SW 1271 (cell line): ENCODE data around the gene SORL1.
"Not testable (repeated sequence)": the region's sequence is repeated elsewhere in the genome, so short reads cannot be mapped to it uniquely, and the experiment has no call there.

Experiments used
- DNase-seq, 2 experiments: peaks; one replicate each; lab custom pipeline; 2025; lab: John Stamatoyannopoulos, UW

Gene SORL1

DNA sequence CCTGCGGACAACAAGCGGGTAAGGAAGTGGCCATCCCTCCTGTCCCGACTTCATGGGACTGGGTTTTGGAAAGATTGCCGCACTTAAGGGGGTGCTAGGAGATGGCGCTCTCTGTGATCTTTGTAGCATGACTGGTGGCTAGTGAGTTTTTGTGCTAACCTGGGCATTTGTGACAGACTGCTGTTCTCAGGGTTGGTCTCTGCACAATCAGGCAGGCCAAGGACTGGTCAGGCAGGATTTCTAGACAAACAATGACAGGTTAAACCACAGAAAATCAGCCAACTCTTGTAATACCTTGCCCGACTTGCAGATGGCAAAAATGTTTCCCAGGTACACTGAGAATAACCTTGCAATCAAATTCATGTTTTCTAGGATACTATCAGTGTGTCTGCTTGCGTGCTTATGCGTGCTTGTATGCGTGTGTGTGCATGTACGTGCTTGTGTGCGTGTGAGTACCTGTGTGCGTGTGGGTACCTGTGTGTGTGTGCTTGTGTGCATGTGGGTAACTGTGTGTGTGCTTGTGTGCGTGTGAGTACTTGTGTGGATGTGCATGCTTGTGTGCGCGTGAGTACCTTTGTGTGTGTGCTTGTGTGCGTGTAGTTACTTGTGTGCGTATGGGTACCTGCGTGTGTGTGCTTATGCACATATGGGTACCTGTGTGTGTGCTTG, 26.2 kb downstream of the SORL1 start:
- no peak for DNase-seq

DNA sequence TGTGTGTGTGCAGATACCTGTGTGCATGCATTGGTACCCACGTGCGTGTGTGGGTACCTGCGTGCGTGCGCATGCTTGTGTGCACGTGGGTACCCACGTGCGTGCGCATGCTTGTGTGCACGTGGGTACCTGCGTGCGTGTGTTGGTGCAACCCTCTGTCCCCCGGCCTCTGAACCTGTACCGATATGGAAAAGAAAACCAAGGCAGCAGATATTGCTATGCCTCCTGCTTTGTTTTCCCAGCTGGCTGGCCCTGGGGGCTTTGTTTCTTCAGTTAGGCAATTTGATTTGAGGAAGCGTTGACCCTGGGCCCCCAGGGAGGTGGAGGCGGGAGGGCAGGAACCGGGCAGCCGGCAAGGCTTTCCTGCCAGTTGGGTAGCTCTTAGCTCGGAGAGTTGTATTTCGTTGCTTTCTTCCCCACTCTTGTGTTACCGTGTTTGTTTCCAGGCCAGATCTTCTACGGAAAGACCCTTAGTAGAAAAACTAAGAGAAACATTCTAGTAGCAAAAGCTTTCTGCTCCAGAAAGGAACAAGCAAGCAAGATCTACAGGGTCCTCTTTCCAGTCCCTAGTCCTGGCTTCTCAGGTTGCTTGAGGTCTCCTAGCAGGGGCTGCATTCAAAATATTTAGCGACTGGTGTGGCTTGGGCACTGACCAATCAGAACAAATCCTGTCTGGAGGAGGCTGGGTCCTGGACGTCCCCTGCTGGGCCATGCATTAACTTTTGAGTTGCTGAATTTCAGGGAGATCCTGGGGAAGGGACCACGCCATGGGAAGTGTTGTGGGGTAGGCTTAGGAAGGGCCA, 27.0 kb downstream of the SORL1 start:
- no peak for DNase-seq

DNA sequence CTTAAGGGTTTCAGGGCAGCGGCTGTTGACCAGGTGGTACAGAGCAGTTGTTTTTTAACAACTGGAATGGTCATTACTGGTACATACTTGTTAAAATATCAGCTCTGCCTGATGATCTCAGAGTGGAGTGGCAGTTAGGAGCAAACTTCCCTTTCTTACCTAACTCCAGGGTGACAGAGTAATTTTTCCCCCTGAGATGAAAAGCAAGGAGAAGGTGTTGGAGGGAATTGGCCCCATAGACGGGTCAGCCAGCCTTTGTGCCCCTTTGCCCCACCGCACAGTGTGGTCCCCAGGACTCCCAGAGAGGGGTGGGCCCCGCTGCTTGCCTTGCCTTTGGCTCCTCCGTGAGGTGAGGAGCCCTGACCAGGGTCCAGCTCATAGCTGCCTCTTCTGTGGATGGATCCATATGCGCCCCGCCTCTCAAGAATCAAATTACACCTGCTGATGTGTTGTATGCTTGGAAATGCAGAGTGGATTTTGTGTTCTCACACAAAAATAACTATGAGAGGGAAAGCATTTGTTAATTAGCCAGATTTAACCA, 27.7 kb downstream of the SORL1 start:
- no peak for DNase-seq

DNA sequence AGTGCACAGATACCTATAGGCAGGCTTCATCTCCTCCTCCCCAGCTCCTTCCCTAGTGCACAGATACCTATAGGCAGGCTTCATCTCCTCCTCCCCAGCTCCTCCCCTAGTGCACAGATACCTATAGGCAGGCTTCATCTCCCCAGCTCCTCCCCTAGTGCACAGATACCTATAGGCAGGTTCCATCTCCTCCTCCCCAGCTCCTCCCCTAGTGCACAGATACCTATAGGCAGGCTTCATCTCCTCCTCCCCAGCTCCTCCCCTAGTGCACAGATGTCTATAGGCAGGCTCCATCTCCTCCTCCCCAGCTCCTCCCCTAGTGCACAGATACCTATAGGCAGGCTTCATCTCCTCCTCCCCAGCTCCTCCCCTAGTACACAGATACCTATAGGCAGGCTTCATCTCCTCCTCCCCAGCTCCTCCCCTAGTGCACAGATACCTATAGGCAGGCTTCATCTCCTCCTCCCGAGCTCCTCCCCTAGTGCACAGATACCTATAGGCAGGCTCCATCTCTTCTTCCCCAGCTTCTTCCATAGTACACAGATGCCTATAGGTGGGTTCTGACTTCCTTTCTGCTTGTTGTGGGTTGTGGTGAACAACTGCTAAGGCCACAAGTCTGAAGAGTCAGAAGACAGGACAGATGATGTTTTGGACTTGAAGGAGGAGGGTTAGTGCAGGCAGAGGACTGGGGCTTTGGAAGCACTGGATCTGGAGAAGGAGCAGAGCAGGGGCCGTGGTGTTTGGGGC, 29.5 kb downstream of the SORL1 start:
- DNase-seq, result not testable (repeated sequence)

DNA sequence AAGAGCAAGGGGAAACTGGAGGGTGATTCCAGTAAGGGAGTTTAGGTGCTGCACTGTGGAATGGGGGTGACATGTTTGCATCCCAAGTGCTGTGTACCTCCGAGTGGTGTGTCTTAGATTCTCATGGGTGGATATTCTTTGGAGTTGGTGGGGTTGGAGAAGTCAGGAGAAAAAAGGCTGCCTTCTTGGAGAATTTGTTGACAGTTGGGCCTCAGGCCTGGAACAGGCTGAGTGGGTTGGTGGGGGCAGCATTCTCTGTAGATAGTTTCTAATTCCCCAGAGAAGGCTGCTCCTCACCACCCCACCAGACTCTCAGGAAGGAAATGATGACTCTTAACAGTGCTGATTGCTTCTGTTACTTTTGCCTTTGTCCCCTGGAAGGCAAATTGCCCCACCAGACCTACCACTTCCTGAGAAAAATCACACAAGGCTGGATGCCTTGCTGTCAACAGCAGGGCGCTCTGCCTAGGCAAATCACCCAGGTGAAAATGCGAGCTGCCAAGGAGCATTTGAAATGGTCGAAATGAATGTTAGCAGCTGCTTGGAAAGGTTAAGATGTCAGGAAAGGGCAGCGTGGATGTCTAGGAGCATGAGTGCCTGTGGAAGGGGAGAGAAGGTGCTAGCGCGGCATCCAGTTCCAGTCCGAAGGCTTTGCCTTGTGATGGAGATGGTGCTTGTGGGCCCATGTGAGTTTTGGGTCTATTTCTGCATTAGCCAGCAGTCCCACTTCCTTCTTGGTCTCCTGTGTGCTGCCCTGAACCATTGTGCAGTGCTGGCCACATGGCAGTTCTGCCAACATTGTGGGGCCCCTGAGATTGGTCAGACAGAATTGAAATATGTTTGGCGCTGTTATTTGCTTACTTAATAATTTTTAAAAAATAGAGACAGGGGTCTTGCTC, 30.4 kb downstream of the SORL1 start:
- DNase-seq, result no peak

DNA sequence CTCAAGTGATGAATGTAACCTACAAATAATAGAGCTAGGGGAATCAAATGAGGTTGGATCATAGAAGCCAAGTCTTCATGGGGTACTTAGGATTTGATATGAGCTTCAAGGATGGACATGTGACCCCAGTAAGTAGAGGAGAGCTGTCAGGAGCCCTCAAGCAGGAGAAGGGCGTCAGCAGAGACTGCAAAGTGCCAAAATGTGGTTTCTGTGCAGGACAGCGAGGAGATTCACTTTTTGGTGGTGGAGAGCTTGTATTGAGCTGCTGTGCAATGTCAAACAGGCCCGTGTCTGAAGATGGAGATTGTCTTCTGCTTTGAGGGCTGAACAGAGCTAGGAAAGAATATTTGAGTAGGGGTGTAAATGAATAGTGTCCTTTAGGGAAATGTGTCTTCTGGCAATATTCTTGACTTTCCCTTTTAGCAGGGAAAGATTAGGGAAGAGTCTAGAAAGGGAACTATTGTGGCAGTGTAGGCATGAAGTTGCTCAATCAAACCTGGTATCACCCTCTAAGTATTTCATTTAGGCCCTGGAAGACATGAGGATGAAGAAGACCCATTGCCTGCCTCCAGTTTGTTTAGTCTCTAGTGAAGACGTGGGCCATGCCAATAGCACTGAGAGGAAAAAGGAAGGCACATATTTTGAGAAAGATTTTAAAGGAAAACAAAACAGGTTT, 31.8 kb downstream of the SORL1 start:
- no peak for DNase-seq

DNA sequence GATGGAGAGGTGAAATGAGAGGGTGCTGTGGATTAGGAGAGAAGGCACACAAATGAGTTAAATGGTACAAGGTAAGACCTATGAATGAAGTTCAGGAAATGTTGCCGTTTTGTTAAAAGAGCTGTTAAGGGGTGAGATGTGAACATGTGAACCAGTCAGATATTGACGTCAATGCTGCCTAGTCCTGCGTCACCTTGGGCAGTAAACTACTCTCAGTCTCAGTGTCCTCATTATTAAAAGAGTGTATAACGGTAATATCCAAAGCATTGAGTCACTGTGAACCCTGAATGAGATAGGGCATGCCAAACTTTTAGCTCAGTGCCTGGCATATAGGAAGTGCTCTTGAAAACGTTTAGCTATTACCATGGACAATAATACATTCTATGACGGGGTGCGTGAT, 33.1 kb downstream of the SORL1 start:
- DNase-seq, result no peak

DNA sequence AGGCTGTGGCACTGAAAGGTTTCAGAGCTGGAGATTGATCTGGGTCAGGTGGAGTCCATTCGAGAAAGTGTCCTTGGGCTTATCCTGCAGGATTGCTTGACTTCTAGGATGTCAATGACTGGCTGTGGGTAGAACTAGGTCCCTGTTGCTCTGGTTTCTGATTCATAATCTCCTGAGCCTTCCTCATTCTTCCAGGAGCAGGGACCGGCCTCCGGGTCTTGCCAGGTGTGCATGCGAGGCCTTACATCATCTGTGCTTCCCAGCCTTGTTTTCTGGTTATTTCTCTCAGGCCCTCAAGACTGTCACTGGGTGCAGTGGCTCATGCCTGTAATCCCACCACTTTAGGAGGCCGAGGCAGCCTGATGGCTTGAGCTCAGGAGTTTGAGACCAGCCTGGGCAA, 33.9 kb downstream of the SORL1 start:
- no peak for DNase-seq

DNA sequence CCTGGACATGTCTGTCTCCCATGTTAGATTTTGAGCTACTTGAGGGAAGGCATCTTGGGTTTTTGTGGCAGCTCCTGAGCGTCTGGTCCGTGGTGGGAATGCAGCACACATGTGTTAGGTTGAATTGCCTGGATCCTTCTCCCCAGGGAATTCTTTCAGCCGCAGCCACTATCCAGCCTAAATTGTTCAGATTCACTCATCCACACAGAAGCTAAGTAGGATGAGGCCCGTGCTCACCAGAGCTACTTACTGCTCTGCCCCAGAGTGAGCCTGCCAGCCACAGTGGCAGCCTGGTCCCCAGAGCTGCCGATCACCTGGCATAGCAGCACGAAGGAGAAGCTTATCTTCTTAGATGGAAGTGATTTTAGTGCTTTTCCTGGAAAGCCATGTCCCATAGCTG, 35.1 kb downstream of the SORL1 start:
- DNase-seq, result no peak

DNA sequence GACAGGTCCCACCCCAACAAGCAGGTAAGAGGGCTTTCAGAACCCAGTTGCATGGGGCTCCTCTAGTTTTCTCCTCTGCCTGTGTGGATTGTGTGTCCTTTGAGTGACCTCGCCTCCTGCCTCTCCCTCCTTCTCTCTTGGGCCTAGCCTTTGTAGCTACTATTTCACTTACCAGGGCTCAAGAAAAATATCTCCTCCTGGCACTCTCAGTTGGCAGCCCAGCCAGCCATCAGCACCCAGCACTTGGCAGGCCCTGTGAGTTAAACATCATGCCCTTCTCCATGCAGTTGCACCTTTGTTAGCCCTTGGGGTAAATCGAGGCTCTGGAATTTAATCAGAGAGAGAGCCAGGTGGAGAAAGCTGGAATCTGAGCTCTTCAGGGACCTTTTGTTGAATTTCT, 36.1 kb downstream of the SORL1 start:
- DNase-seq, result no peak

DNA sequence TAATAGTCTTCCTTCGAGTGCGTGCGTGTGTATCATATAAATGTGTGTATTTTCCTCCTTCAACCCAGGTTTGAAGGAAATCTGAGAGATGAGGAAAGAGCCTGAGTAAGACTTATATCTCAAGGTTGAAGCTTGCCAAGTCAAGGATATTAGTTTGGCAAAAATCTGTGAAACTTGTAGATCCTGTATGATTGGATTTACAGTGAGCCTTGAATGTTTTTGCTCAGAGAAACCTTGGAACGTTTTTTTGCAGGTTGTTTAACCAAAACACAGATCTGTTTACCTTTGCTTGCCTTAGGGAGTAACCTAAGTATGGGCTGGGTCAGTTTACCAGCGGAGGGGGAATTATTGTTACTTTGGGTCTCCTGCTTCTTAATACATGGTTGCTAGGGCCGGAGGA, 36.5 kb downstream of the SORL1 start:
- no peak for DNase-seq

DNA sequence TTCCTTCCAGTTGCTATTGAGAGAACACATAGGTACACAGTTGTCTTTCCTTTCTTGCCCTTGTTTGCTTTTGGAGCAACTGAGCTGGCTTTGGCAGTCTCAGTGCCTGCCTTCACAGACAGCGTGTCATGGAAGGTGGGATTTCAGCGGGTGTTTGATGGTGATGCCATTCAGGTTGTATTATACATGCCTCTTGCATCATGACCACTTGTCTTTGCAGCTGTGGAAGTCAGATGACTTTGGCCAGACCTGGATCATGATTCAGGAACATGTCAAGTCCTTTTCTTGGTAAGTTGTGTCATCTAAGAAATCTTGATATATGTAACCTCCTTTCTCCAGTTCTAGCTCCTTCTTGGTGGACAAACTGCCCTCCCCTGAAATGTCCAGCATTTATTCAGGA, 37.7 kb downstream of the SORL1 start:
- DNase-seq, result no peak

DNA sequence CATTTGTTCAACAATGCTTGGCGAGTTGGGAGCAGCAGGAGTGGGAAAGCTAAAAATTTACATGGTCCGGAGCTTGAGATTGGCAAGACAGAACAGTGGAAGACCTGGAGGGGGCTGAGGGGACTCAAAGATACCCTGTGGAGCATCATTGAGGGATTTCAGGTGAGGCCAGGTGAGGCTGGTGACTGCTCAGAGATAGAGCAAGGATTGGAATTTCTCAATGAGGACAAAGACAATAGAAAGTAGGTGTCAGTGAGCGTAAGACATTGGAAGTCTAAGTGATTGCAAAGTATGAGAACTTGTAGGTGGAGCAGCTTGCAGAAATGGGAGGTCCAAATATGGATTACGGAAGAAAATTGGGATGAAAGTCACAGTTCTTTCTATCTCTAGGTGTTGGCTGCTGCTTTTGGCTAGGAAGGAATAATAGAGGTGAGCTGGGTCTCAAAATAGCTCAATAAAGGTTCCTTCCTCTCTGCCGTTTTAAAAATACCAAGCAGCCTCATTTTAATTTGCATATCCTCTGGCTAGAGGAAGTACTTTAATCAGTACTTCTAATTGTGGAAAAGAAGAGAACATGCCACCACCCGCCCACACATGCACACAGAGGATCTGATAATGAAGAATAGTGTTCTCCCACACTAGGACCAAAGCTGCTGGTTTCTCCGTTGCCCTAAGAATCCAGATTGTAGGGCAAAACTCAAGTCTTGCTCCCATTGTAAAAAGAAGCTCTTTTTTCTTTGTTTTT, 42.4 kb downstream of the SORL1 start:
- DNase-seq, result no peak

DNA sequence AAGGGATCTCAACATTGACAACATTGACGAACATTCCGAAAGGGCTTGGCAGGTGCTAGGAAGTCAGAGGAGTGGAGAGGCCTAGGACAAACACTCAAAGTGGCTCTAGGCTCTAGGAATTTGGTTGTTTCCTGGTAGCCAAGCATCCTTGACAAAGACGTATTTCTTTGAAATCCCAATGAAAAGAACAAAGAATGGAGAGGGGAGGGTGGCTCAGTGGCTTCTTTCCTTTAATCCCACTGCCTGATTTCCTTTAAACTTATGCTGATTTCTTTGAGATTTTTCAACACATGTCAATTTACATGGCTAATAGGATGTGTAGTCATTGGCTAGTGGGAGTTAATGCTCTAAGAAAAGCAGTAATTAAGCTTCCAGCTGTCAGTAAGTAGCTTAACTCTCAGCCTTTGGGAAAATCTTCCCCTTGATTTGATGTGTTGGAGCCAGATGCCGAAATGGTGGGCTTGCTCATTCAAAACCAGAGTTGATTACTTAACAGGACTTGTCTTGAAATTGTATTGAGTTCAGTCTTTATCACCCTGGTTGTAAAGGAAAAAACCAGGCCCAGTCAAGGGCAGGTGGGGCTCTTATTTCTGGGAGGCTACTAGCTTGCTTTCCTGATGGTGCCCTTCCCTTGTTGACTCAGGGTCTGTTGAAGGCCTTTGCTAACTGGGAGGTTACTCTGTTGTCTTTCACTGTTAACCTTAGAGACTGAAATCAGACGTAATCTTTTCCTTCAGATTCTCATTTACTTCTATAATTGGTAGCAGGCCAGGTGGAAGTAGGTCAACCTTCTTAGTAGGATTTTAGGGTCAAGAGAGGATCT, 45.3 kb downstream of the SORL1 start:
- DNase-seq, result no peak

DNA sequence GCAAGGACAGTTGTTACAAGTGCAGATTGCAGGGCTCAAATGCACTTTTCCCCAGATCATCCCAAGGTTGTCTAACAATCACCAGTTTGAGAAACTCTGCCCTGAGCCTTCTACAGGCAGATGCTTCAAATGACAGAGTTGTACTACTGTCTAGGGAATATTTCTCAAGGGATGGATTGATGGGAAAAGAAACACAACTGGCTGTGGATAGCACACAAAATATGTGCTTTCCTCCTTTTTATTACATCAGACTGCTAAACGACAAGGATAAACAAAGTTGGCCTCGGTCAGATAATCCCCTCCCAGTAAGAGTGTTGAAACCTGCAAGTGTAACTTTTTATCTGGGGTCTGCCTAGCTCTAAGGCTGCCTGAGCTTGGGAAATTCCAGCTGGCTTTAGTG, 47.3 kb downstream of the SORL1 start:
- DNase-seq, result no peak

DNA sequence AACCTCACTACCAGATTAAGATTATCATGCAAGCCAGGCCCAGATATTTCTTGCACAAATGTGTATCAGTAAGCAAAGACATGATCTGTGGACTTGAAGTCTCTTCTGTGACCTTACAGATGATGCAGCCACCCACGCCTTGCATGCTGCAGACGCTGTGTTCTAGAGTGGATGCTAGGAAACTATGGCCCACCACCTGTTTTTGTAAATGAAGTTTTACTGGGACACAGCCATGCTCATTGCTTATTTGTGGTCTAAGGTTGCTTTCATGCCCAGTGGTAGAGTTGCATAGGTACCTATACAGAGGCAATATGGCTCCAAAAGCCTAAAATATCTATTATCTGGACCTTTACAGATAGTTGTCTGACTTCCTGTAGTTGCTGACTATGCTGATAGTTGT, 48.2 kb downstream of the SORL1 start:
- no peak for DNase-seq

DNA sequence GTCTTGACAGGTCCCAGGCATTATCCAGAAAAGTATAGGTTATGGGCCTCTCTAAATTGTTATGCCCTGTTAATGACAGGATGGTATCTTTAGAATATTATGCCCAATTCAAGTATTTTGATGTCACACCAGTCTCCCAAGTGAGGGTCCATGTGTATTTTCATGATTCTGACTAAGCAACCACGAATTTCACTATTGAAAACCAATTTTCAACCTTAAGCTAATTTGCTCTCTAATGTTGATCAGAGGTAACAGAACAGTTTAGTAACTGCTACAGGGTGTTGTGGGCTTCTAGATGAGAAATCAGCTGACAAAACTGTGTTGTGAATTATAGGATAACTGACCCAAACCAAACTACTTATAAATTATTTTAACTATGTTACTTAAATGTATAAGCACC, 48.6 kb downstream of the SORL1 start:
- DNase-seq, result no peak

DNA sequence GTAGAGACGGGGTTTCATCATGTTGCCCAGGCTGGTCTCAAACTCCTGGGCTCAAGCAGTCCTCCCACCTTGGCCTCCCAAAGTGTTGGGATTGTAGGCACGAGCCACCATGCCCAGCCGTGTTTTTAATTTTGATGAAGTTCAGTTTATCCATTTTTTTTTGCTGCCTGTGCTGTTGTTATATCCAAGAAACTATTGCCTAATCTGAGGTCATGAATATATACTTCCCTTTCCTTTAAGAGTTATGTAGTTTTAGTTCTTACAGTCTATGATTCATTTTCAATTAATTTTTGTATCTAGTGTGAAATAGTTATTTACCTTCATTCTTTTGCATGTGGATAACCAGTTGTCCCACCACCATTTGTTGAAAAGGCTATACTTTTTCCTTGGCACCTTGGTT, 50.9 kb downstream of the SORL1 start:
- DNase-seq, result no peak

DNA sequence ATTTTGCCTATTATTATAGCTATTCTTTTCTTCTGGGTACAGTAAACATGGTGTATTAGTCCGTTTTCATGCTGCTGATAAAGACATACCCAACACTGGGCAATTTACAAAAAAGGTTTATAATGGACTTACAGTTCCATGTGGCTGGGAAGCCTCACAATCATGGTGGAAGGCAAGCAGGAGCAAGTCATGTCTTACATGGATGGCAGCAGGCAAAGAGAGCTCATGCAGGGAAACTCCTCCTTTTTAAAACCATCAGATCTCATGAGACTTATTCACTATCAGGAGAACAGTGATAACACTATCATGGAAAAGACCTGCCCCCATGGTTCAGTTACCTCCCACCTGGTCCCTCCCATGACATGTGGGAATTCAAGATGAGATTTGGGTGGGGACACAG, 54.1 kb downstream of the SORL1 start:
- DNase-seq, result not testable (repeated sequence)

DNA sequence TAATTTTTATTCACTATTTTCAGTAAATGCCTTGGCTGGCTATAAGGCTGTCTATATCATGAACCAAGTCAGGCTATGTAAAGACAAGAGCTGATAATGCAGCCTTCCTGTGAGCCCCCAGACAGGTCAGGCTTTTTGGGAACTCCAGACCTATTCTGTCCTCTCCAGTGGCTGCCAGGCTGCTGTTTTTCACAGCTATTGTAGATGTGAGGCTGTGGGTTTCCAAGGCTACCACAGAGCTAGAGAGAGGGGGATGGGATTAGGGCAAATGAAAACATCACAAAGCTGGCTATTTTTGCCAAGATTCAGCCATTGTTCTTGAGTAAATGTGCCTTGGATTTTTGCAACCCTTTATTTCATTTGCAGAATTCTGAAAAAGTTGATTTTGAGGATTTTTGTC, 56.3 kb downstream of the SORL1 start:
- no peak for DNase-seq
